HG03565 (cell line): Measurements from ENCODE around the gene ABCC6.
"Not testable (repeated sequence)": the region's sequence is repeated elsewhere in the genome, so short reads cannot be mapped to it uniquely, and the experiment has no call there.

Experiments used
- ATAC-seq: cut with Tn5 transposase; IDR thresholded peaks from one replicate; pipeline ENCODE4 v1.9.1; 2021; ENCODE audit warnings: mild to moderate bottlenecking, moderate library complexity; ENCODE audit not compliant: unreplicated experiment

Gene ABCC6

GRCh38 chr16:16163571-16163970 lies 59.7 kb downstream of the ABCC6 start:
- no peak for ATAC-seq

- no peak for ATAC-seq
Measured at GRCh38 chr16:16163109-16163508, 60.2 kb downstream of the ABCC6 start.

GRCh38 chr16:16162591-16162990 lies 60.7 kb downstream of the ABCC6 start:
- no peak for ATAC-seq

DNA sequence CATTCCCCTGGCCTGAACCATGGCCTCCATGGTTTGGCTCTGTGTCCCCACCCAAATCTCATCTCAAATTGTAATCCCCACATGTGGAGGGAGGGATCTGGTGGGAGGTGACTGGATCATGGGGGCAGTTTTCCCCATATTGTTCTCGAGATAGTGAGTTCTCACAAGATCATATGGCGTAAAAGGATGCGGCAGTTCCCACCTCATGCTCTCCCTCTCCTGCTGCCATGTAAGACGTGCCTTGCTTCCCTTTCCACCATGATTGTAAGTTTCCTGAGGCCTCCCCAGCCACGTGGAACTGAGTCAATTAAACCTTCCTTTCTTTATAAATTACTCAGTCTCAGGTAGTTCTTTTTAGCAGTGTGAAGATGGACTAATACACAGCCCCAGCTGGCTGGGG lies 61.5 kb downstream of the ABCC6 start:
- ATAC-seq = not testable (repeated sequence)

- ATAC-seq = no peak
Measured at GRCh38 chr16:16161319-16161718, 62.0 kb downstream of the ABCC6 start.

GRCh38 chr16:16159662-16160061 lies 63.6 kb downstream of the ABCC6 start:
- ATAC-seq = no peak

- ATAC-seq = no peak
Measured at GRCh38 chr16:16158741-16159374, 64.4 kb downstream of the ABCC6 start.

- no peak for ATAC-seq
Measured at GRCh38 chr16:16158082-16158658, 65.1 kb downstream of the ABCC6 start.

DNA sequence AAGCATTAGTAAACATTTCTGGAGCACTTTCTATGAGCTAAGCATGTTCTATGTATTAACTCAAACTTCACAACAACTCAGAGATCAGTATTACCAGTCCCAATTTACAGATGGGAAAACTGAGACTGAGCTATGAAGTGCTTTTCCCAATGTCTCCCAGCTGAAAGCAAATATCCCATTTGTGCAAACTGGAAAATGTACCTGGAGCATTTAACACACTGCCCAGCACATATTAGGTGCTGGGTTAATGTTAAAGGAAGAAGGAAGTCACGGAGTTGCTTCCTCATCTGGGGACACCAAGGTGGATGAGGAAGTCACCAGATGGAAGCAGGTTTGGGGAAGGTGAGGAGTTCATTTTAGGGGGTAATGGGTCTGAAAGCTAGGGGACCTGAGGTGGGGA lies 66.1 kb downstream of the ABCC6 start:
- ATAC-seq = no peak

- ATAC-seq = no peak
Measured at GRCh38 chr16:16155234-16155633, 68.1 kb downstream of the ABCC6 start.

- ATAC-seq = no peak
Measured at GRCh38 chr16:16154281-16154951, 68.9 kb downstream of the ABCC6 start.

DNA sequence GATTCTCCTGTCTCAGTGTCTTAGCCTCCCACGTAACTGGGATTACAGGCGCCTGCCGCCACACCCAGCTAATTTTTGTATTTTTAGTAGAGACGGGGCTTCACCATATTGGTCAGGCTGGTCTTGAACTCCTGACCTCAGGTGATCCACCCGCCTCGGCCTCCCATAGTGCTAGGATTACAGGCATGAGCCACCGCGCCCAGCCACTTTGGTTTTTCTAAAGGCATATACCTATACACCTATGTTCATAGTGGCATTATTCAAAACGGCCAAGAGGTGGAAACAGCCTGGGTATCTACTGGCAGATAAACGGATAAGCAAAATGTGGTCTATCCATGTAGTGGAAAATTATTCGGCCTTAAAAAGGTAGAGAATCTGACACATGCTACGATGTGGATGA lies 70.3 kb downstream of the ABCC6 start:
- ATAC-seq = not testable (repeated sequence)

DNA sequence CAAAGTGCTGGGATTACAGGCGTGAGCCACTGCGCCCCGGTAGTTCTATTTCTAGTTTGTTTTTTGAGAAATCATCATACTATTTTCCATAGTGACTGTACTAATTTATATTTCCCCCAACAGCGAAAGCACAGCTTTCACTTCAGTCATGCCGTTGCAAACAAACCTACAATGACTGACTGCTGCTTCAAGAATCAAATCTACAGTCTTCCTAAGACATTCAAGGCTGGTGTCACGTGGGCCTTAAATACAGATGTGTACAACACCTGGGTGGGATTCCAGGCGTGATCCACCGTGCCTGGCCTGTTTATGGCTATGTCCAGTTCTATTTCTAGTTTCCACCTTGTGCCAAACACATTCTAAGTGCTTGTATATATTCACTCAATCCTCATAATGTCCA lies 72.0 kb downstream of the ABCC6 start:
- ATAC-seq = no peak

- no peak for ATAC-seq
Measured at GRCh38 chr16:16150878-16151152, 72.5 kb downstream of the ABCC6 start.

DNA sequence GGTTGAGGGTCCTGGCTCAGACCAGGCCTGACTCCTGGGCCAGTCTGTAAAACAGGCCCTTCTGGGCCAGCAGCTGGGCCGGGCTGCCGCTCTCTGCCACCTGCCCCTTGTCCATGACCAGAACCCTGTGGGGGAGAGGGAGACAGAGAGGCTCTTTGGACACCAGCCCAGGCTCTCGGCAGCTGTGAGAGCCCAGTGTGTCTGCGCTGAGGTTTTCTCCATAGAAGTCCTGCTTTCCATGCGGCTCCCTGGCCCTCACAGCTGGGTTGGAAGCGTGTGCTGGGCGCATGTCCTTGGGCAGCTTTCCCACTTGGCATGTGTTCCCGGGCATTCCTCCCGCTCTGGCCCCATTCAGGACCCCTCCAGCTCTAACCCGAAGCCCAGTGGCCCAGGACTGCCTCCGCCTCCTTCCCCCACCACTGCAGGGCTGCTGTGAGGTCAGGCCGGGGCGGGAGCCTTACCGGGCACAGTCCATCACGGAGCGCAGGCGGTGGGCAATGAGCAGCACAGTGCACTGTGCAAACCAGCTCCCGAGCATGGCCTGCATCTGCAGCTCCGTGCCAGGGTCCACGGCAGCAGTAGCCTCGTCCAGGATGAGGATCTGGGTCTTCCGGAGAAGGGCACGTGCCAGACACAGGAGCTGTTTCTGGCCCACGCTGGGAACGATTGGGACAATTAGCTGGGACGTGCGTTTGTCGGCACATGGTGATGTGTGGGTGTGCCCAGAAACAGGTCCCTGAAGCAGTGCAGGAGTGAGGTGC lies 73.0 kb downstream of the ABCC6 start:
- ATAC-seq = no peak

DNA sequence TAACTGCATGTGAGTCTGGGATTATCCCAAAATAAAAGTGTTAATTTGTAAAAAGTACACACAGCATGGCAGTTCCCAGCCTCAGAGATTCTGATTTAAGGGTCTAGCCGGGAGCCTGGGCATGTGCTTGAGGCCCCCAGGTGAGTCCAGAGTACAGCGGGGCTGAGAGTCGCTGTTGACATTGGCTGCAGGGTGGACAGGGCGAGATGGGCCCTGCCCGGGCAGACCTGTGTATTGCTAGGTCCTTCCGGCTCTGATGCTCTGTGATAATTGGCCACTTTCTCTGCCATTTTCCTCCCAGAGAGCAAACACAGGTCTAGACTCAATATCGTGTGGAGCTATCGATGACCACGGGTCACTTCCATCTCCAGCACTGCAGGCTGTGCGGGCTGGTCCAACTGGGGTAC lies 73.6 kb downstream of the ABCC6 start:
- ATAC-seq = no peak

DNA sequence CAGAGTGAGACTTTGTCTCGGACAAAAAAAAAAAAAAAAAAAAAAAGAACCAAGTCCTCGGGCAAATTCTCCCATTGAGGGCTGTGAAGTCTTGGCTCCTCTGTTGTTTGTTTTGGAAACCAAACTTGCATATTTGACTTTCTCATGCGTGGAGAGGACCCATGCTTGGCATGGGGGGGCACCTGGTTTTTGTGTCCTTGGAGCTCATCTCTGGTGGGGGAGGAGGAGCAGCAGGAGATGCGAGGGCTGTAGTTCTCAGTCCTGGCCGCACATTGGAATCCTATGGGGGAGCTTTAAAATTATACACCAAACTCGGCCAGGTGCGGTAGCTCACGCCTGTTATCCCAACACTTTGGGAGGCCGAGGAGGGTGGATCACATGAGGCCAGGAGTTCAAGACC lies 74.5 kb downstream of the ABCC6 start:
- ATAC-seq = no peak

DNA sequence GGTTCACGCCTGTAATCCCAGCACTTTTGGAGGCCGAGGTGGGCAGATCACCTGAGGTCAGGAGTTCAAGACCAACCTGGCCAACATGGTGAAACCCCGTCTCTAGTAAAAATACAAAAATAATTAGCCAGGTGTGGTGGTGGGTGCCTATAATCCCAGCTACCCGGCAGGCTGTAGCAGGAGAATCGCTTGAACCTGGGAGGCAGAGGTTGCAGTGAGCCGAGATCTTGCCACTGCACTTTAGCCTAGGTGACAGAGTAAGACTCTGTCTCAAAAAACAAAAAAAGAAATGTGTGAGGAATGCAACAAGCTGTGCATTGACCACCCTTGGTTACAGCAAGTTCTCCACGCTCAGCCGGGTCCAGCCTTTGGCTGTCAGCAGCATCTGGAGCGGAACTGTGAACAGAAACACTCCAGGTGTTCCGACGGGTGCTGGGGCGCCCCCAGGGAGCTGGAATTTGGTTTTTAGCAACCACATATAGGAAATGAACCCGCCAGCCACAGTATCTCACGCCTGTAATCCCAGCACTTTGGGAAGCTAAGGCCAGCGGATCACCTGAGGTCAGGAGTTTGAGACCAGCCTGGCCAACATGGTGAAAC lies 75.2 kb downstream of the ABCC6 start:
- not testable (repeated sequence) for ATAC-seq

- ATAC-seq = no peak
Measured at GRCh38 chr16:16147316-16147999, 75.8 kb downstream of the ABCC6 start.

DNA sequence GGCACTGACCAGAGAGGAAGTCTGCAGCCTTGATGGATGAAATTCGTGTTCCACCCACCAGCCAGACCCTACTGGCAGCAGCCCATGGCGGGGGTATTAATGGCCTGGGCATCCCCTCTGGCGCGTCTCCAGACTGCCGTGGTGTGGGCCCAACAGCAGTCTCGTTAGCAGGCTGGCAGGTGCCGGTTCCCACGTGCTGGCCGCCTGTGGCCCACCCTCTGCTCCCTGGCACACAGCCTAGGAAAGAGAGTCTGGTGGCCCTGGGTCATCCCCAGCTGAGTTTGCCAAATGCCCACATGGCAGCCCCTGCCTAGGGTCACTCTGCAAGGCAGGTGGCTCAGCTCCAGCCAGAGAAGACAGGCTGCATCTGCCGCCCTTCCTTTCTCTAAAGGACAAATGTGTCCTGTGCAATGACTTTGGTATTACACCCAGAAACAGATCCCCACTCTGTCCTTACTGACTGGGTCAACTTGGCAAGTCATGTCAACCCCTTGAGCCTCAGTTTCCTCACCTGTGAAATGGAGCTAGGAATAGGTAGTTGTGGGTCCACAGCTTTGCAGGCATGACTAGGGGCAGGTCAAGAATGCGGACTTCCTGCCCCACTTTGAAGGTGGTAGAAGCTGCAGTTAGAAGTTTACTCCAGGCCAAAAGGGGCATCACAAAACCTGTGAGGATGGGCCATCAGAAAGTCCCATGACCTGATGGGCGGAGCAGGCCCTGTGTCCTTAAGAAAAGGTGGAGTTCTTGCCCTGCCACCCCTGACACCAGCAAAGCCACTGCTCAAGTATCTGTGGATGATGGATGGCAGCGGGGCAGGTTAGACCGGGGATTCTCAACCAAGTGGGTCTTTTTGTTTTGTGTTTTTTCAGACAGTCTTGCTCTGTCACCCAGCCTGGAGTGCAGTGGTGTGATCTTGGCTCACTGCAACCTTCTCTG lies 76.6 kb downstream of the ABCC6 start:
- ATAC-seq = no peak
